GM12873 (cell line): ENCODE data around the gene TBX5.

Source experiments
- CTCF ChIP-seq: IDR thresholded peaks from 2 replicates; pipeline ENCODE4 v1.5.1; 2012; ENCODE audit warnings: low read depth, mild to moderate bottlenecking, moderate library complexity, low read length, control low read depth; ENCODE audit not compliant: insufficient read depth; ENCODE audit errors: missing control alignments

Gene TBX5

GRCh38 chr12:114397978-114398881 lies 7.7 kb downstream of the TBX5 start:
- TF ChIP-seq CTCF = no peak

GRCh38 chr12:114396869-114397719 lies 8.8 kb downstream of the TBX5 start:
- no peak for TF ChIP-seq CTCF

- TF ChIP-seq CTCF = no peak
Observed at GRCh38 chr12:114396153-114396868, 9.6 kb downstream of the TBX5 start.

GRCh38 chr12:114395755-114396152 lies 10.2 kb downstream of the TBX5 start:
- no peak for TF ChIP-seq CTCF

- TF ChIP-seq CTCF = no peak
Observed at GRCh38 chr12:114395233-114395632, 10.7 kb downstream of the TBX5 start.

GRCh38 chr12:114393569-114393968 lies 12.4 kb downstream of the TBX5 start:
- TF ChIP-seq CTCF = no peak
